ENCODE data around the gene SLC25A22.

Gene SLC25A22

GRCh38 chr11:804599-804964 is 6.5 kb upstream of the SLC25A22 start:
- FAIRE-seq = no peak
- DNase-seq (ENCODE audit: low spot score) = no peak

GRCh38 chr11:803770-804598 is 5.9 kb upstream of the SLC25A22 start:
- DNase-seq (ENCODE audit: low spot score) = no peak
- no peak for FAIRE-seq

- FAIRE-seq (no peak), DNase-seq (ENCODE audit: low spot score) (no peak)
These were observed 5.3 kb upstream of the SLC25A22 start for GRCh38 chr11:803467-803742.

- no peak for FAIRE-seq
- DNase-seq (ENCODE audit: low spot score) = no peak
These were observed 4.8 kb upstream of the SLC25A22 start for GRCh38 chr11:802693-803466.

GRCh38 chr11:802018-802617 is 4.0 kb upstream of the SLC25A22 start:
- FAIRE-seq = no peak

GRCh38 chr11:801097-801780 is 3.2 kb upstream of the SLC25A22 start:
- FAIRE-seq (no peak), DNase-seq (ENCODE audit: low spot score) (no peak)

More at GRCh38 chr11:802018-802617, 4.0 kb upstream of the SLC25A22 start:
- DNase-seq (ENCODE audit: low spot score) = no peak

GRCh38 chr11:800473-800872 is 2.4 kb upstream of the SLC25A22 start:
- DNase-seq (ENCODE audit: low spot score) = no peak
- no peak for FAIRE-seq

GRCh38 chr11:799641-800316 is 1.7 kb upstream of the SLC25A22 start:
- DNase-seq (ENCODE audit: low spot score) (no peak), FAIRE-seq (no peak)

GRCh38 chr11:797296-798092 is 587 bp downstream of the SLC25A22 start:
- DNase-seq (ENCODE audit: low spot score) = peak; percentile 60
- FAIRE-seq = no peak

- no peak for FAIRE-seq
- DNase-seq (ENCODE audit: low spot score) = no peak
These were observed 1.4 kb downstream of the SLC25A22 start for GRCh38 chr11:796565-797295.

GRCh38 chr11:795634-796564 is 2.2 kb downstream of the SLC25A22 start:
- peak; percentile 93 for DNase-seq (ENCODE audit: low spot score)
- FAIRE-seq = peak; percentile 39

GRCh38 chr11:794766-795633 is 3.1 kb downstream of the SLC25A22 start:
- no peak for DNase-seq (ENCODE audit: low spot score)
- no peak for FAIRE-seq

- DNase-seq (ENCODE audit: low spot score) (no peak), FAIRE-seq (no peak)
These were observed 3.9 kb downstream of the SLC25A22 start for GRCh38 chr11:794013-794765.

- FAIRE-seq = no peak
- DNase-seq (ENCODE audit: low spot score) = no peak
These were observed 4.5 kb downstream of the SLC25A22 start for GRCh38 chr11:793556-793955.

- DNase-seq (ENCODE audit: low spot score) = no peak
- FAIRE-seq = no peak
These were observed 5.2 kb downstream of the SLC25A22 start for GRCh38 chr11:792873-793272.

- FAIRE-seq (no peak), DNase-seq (ENCODE audit: low spot score) (no peak)
These were observed 5.6 kb downstream of the SLC25A22 start for GRCh38 chr11:792535-792821.

All from RCC 7860 (cell line).